Measurements from ENCODE around the gene MPHOSPH6.

Gene MPHOSPH6

DNA sequence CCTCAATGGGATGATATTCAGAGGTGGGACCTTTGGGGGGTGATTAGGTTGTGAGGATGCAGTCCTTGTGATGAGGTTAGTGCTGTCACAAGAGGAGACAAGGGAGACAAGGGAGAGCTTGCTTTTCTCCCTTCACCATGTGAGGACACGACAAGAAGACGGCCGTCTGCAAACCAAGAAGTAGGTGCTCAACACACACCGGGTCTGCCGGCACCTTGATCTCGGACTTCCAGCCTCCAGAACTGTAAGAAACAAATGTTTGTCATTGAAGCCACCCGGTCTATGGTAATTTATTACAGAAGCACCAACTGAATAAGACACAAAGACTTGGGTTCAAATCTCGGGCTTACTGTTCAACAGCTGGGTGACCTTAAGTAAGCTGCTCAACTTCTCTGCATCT lies 64.9 kb downstream of the MPHOSPH6 start:
- TF ChIP-seq SNAI2 (CRISPR knock-in tag; IDR thresholded peaks at IDR 0.05) = no peak
- TF ChIP-seq CSDC2 (CRISPR knock-in tag; IDR thresholded peaks at IDR 0.05) = no peak
- TF ChIP-seq, protein P1, sequence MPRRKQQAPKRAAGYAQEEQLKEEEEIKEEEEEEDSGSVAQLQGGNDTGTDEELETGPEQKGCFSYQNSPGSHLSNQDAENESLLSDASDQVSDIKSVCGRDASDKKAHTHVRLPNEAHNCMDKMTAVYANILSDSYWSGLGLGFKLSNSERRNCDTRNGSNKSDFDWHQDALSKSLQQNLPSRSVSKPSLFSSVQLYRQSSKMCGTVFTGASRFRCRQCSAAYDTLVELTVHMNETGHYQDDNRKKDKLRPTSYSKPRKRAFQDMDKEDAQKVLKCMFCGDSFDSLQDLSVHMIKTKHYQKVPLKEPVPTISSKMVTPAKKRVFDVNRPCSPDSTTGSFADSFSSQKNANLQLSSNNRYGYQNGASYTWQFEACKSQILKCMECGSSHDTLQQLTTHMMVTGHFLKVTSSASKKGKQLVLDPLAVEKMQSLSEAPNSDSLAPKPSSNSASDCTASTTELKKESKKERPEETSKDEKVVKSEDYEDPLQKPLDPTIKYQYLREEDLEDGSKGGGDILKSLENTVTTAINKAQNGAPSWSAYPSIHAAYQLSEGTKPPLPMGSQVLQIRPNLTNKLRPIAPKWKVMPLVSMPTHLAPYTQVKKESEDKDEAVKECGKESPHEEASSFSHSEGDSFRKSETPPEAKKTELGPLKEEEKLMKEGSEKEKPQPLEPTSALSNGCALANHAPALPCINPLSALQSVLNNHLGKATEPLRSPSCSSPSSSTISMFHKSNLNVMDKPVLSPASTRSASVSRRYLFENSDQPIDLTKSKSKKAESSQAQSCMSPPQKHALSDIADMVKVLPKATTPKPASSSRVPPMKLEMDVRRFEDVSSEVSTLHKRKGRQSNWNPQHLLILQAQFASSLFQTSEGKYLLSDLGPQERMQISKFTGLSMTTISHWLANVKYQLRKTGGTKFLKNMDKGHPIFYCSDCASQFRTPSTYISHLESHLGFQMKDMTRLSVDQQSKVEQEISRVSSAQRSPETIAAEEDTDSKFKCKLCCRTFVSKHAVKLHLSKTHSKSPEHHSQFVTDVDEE (CRISPR knock-in tag; IDR thresholded peaks at IDR 0.05) = no peak
- TF ChIP-seq ZNF8 (CRISPR knock-in tag; IDR thresholded peaks at IDR 0.05) = no peak
- TF ChIP-seq ISL1 (CRISPR knock-in tag; IDR thresholded peaks at IDR 0.05) = no peak
- TF ChIP-seq ZNF565 (CRISPR knock-in tag; conservative IDR thresholded peaks at IDR 0.05; ENCODE audit: low read depth) = no peak
- no peak for TF ChIP-seq TOX (CRISPR knock-in tag; IDR thresholded peaks at IDR 0.05; ENCODE audit: borderline replicate concordance)
- TF ChIP-seq RARB (CRISPR knock-in tag; IDR thresholded peaks at IDR 0.05) = no peak
- TF ChIP-seq, protein P2, sequence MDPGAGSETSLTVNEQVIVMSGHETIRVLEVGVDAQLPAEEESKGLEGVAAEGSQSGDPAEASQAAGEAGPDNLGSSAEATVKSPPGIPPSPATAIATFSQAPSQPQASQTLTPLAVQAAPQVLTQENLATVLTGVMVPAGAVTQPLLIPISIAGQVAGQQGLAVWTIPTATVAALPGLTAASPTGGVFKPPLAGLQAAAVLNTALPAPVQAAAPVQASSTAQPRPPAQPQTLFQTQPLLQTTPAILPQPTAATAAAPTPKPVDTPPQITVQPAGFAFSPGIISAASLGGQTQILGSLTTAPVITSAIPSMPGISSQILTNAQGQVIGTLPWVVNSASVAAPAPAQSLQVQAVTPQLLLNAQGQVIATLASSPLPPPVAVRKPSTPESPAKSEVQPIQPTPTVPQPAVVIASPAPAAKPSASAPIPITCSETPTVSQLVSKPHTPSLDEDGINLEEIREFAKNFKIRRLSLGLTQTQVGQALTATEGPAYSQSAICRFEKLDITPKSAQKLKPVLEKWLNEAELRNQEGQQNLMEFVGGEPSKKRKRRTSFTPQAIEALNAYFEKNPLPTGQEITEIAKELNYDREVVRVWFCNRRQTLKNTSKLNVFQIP (CRISPR knock-in tag; IDR thresholded peaks at IDR 0.05; ENCODE audit: borderline replicate concordance, low read depth) = no peak
- no peak for TF ChIP-seq PATZ1 (CRISPR knock-in tag; IDR thresholded peaks at IDR 0.05; ENCODE audit: borderline replicate concordance)
- no peak for TF ChIP-seq ESRRG (CRISPR knock-in tag; IDR thresholded peaks at IDR 0.05)
- no peak for TF ChIP-seq ZC3H10 (CRISPR knock-in tag; IDR thresholded peaks at IDR 0.05)
- no peak for ATAC-seq
